ENCODE measurements around the gene CLDN18. TPM values are rescaled to one million over a fixed set of nuclear protein-coding genes. Genes with fewer than 3 reads are reported as not detected.

Gene CLDN18
- total and polyA plus RNA-seq, 2 donors (not counting 3 experiments of a cell fraction or from before 2014, with no cell fraction given): not detected

GRCh38 chr3:138046085-138046484 is 36.1 kb downstream of the CLDN18 start:
- Histone ChIP-seq H3K27ac (ENCODE audit: insufficient read depth, low read depth, low read length) (no peak overlapping the region), H3K9me1 (replicated peaks; ENCODE audit: control insufficient read depth, extremely low read depth, insufficient read depth, low read length) (no peaks in the 10 kb centered on the region), H3K79me2 (ENCODE audit: control insufficient read depth, insufficient read depth, low read length) (no peaks in the 10 kb centered on the region), H3K4me1 (ENCODE audit: control insufficient read depth, extremely low read depth, insufficient read depth, low read length) (no peaks in the 10 kb centered on the region), H3K9me3 (replicated peaks; ENCODE audit: control insufficient read depth, insufficient read depth, low read length) (no peaks in the 10 kb centered on the region), H3K4me3 (replicated peaks in 1 of 3; ENCODE audit: insufficient read depth in 1 of 3, low read depth in 1 of 3, low read length in 3 of 3) (no peak overlapping the region), H3K27me3 (ENCODE audit: control insufficient read depth in 2 of 2, insufficient read depth in 2 of 2, low read length in 2 of 2) (no peaks in the 10 kb centered on the region), H3K9ac (replicated peaks; ENCODE audit: extremely low read depth, insufficient read depth, low read length) (no peak overlapping the region), H2AFZ (ENCODE audit: low read depth, low read length) (no peak overlapping the region), H3K4me2 (ENCODE audit: insufficient read depth, low read length) (no peak overlapping the region), H3K36me3 (ENCODE audit: control insufficient read depth in 2 of 2, extremely low read depth in 1 of 2, insufficient read depth in 2 of 2, low read length in 2 of 2) (no peaks in the 10 kb centered on the region), H4K20me1 (replicated peaks; ENCODE audit: control insufficient read depth, extremely low read depth, insufficient read depth, low read length) (no peaks in the 10 kb centered on the region)
- dilution Hi-C loops (cut with MboI; ENCODE audit: extremely low pct_ligation_motif_present, low sequenced_read_pairs): no loop called here
- ChIA-PET CTCF (no interaction called here), POLR2A (no interaction called here)
- FAIRE-seq (no peak), DNase-seq (ENCODE audit: low read depth, low spot score) (no peak)
- BruUV-seq (replicated peaks): no TSS peak
- intact Hi-C loops (cut with micrococcal nuclease): no loop called here
- TF ChIP-seq POLR2A (IDR thresholded peaks at IDR 0.05; ENCODE audit: low read depth, low read length) (no peak), EZH2 (IDR thresholded peaks at IDR 0.05; ENCODE audit: borderline replicate concordance, low read depth, low read length, severe bottlenecking) (no peak), MYC (IDR thresholded peaks at IDR 0.05; ENCODE audit: low read depth, low read length) (no peak), FOS (IDR thresholded peaks at IDR 0.05; ENCODE audit: borderline replicate concordance, insufficient read depth, low read length) (no peak), POLR2AphosphoS5 (IDR thresholded peaks at IDR 0.05; ENCODE audit: insufficient read depth, low read depth, low read length) (no peak), GATA2 (IDR thresholded peaks at IDR 0.05; ENCODE audit: insufficient read depth, insufficient read length, low read depth, low read length) (no peak), JUN (IDR thresholded peaks at IDR 0.05; ENCODE audit: borderline replicate concordance, insufficient read depth, insufficient read length, low read depth) (no peak)
- TF ChIP-seq, protein P1, sequence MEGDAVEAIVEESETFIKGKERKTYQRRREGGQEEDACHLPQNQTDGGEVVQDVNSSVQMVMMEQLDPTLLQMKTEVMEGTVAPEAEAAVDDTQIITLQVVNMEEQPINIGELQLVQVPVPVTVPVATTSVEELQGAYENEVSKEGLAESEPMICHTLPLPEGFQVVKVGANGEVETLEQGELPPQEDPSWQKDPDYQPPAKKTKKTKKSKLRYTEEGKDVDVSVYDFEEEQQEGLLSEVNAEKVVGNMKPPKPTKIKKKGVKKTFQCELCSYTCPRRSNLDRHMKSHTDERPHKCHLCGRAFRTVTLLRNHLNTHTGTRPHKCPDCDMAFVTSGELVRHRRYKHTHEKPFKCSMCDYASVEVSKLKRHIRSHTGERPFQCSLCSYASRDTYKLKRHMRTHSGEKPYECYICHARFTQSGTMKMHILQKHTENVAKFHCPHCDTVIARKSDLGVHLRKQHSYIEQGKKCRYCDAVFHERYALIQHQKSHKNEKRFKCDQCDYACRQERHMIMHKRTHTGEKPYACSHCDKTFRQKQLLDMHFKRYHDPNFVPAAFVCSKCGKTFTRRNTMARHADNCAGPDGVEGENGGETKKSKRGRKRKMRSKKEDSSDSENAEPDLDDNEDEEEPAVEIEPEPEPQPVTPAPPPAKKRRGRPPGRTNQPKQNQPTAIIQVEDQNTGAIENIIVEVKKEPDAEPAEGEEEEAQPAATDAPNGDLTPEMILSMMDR (IDR thresholded peaks at IDR 0.05; ENCODE audit: extremely low read depth in 1 of 2, insufficient read depth in 1 of 2, low read depth in 1 of 2, low read length in 2 of 2): no peak
- TF ChIP-seq, protein P2, sequence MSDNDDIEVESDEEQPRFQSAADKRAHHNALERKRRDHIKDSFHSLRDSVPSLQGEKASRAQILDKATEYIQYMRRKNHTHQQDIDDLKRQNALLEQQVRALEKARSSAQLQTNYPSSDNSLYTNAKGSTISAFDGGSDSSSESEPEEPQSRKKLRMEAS (IDR thresholded peaks at IDR 0.05; ENCODE audit: insufficient read depth, insufficient read length): no peak
